OCI-LY3 (cell line): ENCODE measurements around the gene GLI2.

Source experiments
- EZH2phosphoT487 ChIP-seq: fragments of 200-600 bp; shearing (Covaris generic); IDR thresholded peaks from 2 replicates; pipeline ENCODE4 v1.6.1; 2018; ENCODE audit warnings: antibody characterized with exemption, mixed run types, low read depth
- TF ChIP-seq, protein P1 (sequence below): fragments of 200-600, 300-600 bp; sonication (generic); IDR thresholded peaks from 2 replicates; pipeline ENCODE4 v1.5.1; 2014; ENCODE audit warnings: antibody characterized with exemption, low read length, low read depth

DNA sequence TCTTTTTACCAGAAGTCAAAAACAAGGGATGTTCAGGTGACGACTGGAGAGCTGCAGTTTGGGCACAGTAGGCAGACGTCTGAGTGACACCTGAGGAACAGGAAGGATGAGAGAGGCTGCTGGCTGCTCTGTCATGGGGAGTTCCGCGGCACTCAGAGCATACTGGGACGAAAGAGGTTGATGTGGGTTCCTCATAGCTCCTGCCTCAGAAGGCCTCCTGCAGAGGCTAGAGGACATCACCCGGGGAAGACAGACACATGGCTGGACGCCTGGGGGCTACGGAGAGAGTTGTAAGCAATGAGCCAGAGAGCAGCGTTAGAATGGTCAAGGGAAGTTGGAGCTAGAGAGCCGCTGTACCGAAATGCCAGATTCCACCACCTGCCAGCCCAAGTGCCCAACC, 45.1 kb upstream of the GLI2 start:
- TF ChIP-seq, protein P1, sequence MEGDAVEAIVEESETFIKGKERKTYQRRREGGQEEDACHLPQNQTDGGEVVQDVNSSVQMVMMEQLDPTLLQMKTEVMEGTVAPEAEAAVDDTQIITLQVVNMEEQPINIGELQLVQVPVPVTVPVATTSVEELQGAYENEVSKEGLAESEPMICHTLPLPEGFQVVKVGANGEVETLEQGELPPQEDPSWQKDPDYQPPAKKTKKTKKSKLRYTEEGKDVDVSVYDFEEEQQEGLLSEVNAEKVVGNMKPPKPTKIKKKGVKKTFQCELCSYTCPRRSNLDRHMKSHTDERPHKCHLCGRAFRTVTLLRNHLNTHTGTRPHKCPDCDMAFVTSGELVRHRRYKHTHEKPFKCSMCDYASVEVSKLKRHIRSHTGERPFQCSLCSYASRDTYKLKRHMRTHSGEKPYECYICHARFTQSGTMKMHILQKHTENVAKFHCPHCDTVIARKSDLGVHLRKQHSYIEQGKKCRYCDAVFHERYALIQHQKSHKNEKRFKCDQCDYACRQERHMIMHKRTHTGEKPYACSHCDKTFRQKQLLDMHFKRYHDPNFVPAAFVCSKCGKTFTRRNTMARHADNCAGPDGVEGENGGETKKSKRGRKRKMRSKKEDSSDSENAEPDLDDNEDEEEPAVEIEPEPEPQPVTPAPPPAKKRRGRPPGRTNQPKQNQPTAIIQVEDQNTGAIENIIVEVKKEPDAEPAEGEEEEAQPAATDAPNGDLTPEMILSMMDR = no peak
- no peak for TF ChIP-seq EZH2phosphoT487
